Kidney epithelial cell (primary cell): ENCODE results near the gene PRKD1. TPM values are rescaled to one million over a fixed set of nuclear protein-coding genes. Genes with fewer than 3 reads are reported as not detected.

ENCODE experiments used
- DNase-seq: peaks from one replicate; pipeline ENCODE4 v3.0.0-alpha.2; 2010; ENCODE audit warnings: low read depth
- H3K27me3 ChIP-seq: 2 replicates; pipeline ENCODE4 v1.6.0; 2011; ENCODE audit warnings: low read length; ENCODE audit not compliant: control insufficient read depth, insufficient read depth
- H3K36me3 ChIP-seq: 2 replicates; pipeline ENCODE4 v1.5.1; 2011; ENCODE audit warnings: low read length; ENCODE audit not compliant: control insufficient read depth, insufficient read depth
- H3K4me3 ChIP-seq: 2 replicates; pipeline ENCODE4 v1.5.1; 2011; ENCODE audit warnings: low read depth, mild to moderate bottlenecking, control low read depth, low read length
- CTCF ChIP-seq: IDR thresholded peaks from 2 replicates; pipeline ENCODE4 v1.5.1; 2011; ENCODE audit warnings: mild to moderate bottlenecking, moderate library complexity, low read length, control low read depth, inconsistent platforms; ENCODE audit not compliant: insufficient read depth, poor library complexity, severe bottlenecking
- total RNA-seq: library from RNA; depleted of rRNA; stranded (reverse); fragments of >200 nt; gene quantifications from 2 replicates; pipeline ENCODE4 v1.2.3, GENCODE V29; 2015

PRKD1 gene
- total RNA-seq, 1 donor from 2014 or later: 7.2 TPM

- no peaks in the 10 kb centered on the region for H3K27me3 ChIP-seq
- TF ChIP-seq CTCF: no peak
- no peak overlapping the region for H3K4me3 ChIP-seq
- H3K36me3 ChIP-seq: no peaks in the 10 kb centered on the region
- DNase-seq: no peak
These were observed 105.8 kb downstream of the PRKD1 start for GRCh38 chr14:29821661-29822429.

DNA sequence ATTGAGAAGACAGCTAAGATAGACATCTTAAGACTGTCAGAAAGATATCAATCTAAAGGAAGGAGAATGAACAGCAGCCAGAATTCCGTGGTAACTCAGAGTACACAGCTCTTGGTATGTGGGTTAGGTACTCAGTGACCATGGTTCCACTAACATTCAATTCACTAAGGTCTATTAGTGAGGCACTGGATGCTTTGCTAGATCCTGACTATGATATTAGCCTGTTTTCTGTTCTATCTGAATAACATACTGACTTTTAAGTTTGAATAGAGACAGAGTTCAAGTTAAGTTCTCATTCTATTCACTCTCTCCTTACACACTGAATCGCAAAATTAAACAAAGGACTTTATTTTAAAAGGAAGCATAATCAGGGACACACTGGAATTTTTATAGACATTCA, 106.4 kb downstream of the PRKD1 start:
- Histone ChIP-seq H3K4me3 (no peak overlapping the region), H3K36me3 (no peaks in the 10 kb centered on the region), H3K27me3 (no peaks in the 10 kb centered on the region)
- no peak for TF ChIP-seq CTCF
- DNase-seq: no peak

- Histone ChIP-seq H3K27me3 (no peaks in the 10 kb centered on the region), H3K4me3 (no peak overlapping the region), H3K36me3 (no peaks in the 10 kb centered on the region)
- TF ChIP-seq CTCF: no peak
- no peak for DNase-seq
These were observed 106.9 kb downstream of the PRKD1 start for GRCh38 chr14:29820785-29821184.

GRCh38 chr14:29817767-29818405, 109.8 kb downstream of the PRKD1 start:
- H3K4me3 ChIP-seq: no peak overlapping the region
- DNase-seq: no peak
- no peaks in the 10 kb centered on the region for H3K27me3 ChIP-seq
- TF ChIP-seq CTCF: no peak
- no peaks in the 10 kb centered on the region for H3K36me3 ChIP-seq

GRCh38 chr14:29815016-29815674, 112.5 kb downstream of the PRKD1 start:
- no peaks in the 10 kb centered on the region for H3K36me3 ChIP-seq
- no peak for TF ChIP-seq CTCF
- DNase-seq: no peak
- H3K27me3 ChIP-seq: no peaks in the 10 kb centered on the region
- H3K4me3 ChIP-seq: no peak overlapping the region
